ENCODE measurements around the gene TNFRSF25. TPM values are rescaled to one million over a fixed set of nuclear protein-coding genes. Genes with fewer than 3 reads are reported as not detected.

Gene TNFRSF25, protein sequence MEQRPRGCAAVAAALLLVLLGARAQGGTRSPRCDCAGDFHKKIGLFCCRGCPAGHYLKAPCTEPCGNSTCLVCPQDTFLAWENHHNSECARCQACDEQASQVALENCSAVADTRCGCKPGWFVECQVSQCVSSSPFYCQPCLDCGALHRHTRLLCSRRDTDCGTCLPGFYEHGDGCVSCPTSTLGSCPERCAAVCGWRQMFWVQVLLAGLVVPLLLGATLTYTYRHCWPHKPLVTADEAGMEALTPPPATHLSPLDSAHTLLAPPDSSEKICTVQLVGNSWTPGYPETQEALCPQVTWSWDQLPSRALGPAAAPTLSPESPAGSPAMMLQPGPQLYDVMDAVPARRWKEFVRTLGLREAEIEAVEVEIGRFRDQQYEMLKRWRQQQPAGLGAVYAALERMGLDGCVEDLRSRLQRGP
- total RNA-seq, result 13.8 TPM
- polyA plus RNA-seq (ENCODE audit: insufficient read depth, low read depth, low replicate concordance), result 7.6 TPM
- long read RNA-seq, donor 1, partial matches to known transcripts, result 0 of 3 reads
- long read RNA-seq, donor 1, other reads (novel, unspliced or antisense), result 0 of 3 reads
- long read RNA-seq, donor 2, partial matches to known transcripts, result 0 of 3 reads
- long read RNA-seq, donor 2, other reads (novel, unspliced or antisense), result 0 of 3 reads
- long read RNA-seq, donor 3, partial matches to known transcripts, result 0 of 2 reads
- long read RNA-seq, donor 3, other reads (novel, unspliced or antisense), result 0 of 2 reads
- long read RNA-seq, donor 4, partial matches to known transcripts, result 0 of 5 reads
- long read RNA-seq, donor 4, other reads (novel, unspliced or antisense), result 0 of 5 reads
- long read RNA-seq, donor 5, partial matches to known transcripts, result 0 of 1 reads
- long read RNA-seq, donor 5, other reads (novel, unspliced or antisense), result 0 of 1 reads
- long read RNA-seq, donor 6, result 0 reads
- long read RNA-seq, donor 7, partial matches to known transcripts, result 2 of 8 reads
- long read RNA-seq, donor 7, other reads (novel, unspliced or antisense), result 1 of 8 reads
- long read RNA-seq, donor 8, partial matches to known transcripts, result 0 of 2 reads
- long read RNA-seq, donor 8, other reads (novel, unspliced or antisense), result 0 of 2 reads
- long read RNA-seq, donor 9, result 0 reads
- long read RNA-seq, donor 10, partial matches to known transcripts, result 0 of 5 reads
- long read RNA-seq, donor 10, other reads (novel, unspliced or antisense), result 0 of 5 reads

DNA sequence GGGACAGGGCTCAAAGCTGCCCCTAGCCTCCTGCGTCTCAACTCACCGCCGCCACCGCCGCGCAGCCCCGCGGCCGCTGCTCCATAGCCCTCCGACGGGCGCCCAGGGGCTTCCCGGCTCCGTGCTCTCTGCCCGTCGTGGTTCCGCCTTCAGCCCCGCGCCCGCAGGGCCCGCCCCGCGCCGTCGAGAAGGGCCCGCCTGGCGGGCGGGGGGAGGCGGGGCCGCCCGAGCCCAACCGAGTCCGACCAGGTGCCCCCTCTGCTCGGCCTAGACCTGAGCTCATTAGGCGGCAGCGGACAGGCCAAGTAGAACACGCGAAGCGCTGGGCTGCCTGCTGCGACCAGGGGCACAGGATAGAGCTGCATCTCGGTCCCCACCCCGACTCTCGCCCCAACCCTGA, at the start of gene TNFRSF25:
TNFRSF25 (minus strand) TSS at position 151 of the 400 bp plus-strand sequence; CDS start at position 85, 66 bp downstream.
- DNase-seq (peak in 2 of 5 donors; percentile 48 to 64), FAIRE-seq (no peak)
- no peaks in the 10 kb centered on the region for H3K4me1 ChIP-seq (ENCODE audit: control insufficient read depth in 2 of 3, insufficient read depth in 2 of 3, low read depth in 1 of 3, low read length in 3 of 3)
- H3K36me3 ChIP-seq (ENCODE audit: control insufficient read depth in 2 of 3, insufficient read depth in 3 of 3, low read length in 3 of 3), result no peaks in the 10 kb centered on the region
- no peak within 1 kb of the TSS for H3K9ac ChIP-seq (ENCODE audit: low read length in 3 of 3)
- no peak within 1 kb of the TSS for H3K4me3 ChIP-seq (ENCODE audit: low read length in 3 of 3)
- no peaks in the 10 kb centered on the region for H3K9me3 ChIP-seq (ENCODE audit: control insufficient read depth in 2 of 3, insufficient read depth in 1 of 3, low read length in 3 of 3)
- TF ChIP-seq, protein P1, sequence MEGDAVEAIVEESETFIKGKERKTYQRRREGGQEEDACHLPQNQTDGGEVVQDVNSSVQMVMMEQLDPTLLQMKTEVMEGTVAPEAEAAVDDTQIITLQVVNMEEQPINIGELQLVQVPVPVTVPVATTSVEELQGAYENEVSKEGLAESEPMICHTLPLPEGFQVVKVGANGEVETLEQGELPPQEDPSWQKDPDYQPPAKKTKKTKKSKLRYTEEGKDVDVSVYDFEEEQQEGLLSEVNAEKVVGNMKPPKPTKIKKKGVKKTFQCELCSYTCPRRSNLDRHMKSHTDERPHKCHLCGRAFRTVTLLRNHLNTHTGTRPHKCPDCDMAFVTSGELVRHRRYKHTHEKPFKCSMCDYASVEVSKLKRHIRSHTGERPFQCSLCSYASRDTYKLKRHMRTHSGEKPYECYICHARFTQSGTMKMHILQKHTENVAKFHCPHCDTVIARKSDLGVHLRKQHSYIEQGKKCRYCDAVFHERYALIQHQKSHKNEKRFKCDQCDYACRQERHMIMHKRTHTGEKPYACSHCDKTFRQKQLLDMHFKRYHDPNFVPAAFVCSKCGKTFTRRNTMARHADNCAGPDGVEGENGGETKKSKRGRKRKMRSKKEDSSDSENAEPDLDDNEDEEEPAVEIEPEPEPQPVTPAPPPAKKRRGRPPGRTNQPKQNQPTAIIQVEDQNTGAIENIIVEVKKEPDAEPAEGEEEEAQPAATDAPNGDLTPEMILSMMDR (IDR thresholded peaks at IDR 0.05; ENCODE audit: borderline replicate concordance, extremely low read depth, insufficient read depth), result no peak
- no peak within 1 kb of the TSS for H3K27ac ChIP-seq (ENCODE audit: low read depth in 2 of 2, low read length in 2 of 2)
- intact Hi-C loops (cut with DNase I), result no loop called here
- no peaks in the 10 kb centered on the region for H3K27me3 ChIP-seq (ENCODE audit: control insufficient read depth, insufficient read depth, low read length)

DNA sequence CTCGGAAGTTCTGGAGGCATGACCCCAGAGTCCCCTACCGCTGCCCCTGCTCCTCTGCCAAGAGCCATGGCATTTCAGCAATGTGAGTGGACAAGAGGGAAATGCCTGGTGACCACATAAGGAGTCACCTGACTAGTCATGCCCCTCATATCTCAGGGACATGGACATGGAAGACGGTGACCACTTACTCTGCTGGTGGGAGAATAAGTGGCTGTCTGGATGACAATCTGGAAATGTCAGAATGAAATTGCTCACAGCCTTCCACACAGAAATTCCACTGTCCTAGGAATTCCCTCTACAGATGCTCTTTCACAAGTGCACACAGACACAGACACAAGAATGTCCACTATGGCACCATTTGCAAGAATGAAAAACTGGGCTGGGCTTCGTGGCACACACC, 49.8 kb upstream of the TNFRSF25 start:
- DNase-seq, result peak in 1 of 5 donors; percentile 7
- TF ChIP-seq, protein P1 (IDR thresholded peaks at IDR 0.05; ENCODE audit: borderline replicate concordance, extremely low read depth, insufficient read depth), result no peak
- intact Hi-C loops (cut with DNase I), result no loop called here
- no peak overlapping the region for H3K27ac ChIP-seq (ENCODE audit: low read depth in 2 of 2, low read length in 2 of 2)
- H3K9me3 ChIP-seq (ENCODE audit: control insufficient read depth in 2 of 3, insufficient read depth in 1 of 3, low read length in 3 of 3), result no peaks in the 10 kb centered on the region
- H3K4me3 ChIP-seq (ENCODE audit: low read length in 3 of 3), result no peak overlapping the region
- H3K9ac ChIP-seq (ENCODE audit: low read length in 3 of 3), result no peak overlapping the region
- H3K27me3 ChIP-seq (ENCODE audit: control insufficient read depth, insufficient read depth, low read length), result no peaks in the 10 kb centered on the region
- no peaks in the 10 kb centered on the region for H3K36me3 ChIP-seq (ENCODE audit: control insufficient read depth in 2 of 3, insufficient read depth in 3 of 3, low read length in 3 of 3)
- peaks cover 0 to 12% (median 5%) of the 10 kb centered on the region in 3 donors for H3K4me1 ChIP-seq (ENCODE audit: control insufficient read depth in 2 of 3, insufficient read depth in 2 of 3, low read depth in 1 of 3, low read length in 3 of 3)
- FAIRE-seq, result no peak

GRCh38 chr1:6513320-6513801, 47.4 kb upstream of the TNFRSF25 start:
- H3K36me3 ChIP-seq (ENCODE audit: control insufficient read depth in 2 of 3, insufficient read depth in 3 of 3, low read length in 3 of 3), result no peaks in the 10 kb centered on the region
- FAIRE-seq (no peak), DNase-seq (peak in 2 of 5 donors; percentile 21 to 56)
- no peak overlapping the region for H3K27ac ChIP-seq (ENCODE audit: low read depth in 2 of 2, low read length in 2 of 2)
- no peaks in the 10 kb centered on the region for H3K9me3 ChIP-seq (ENCODE audit: control insufficient read depth in 2 of 3, insufficient read depth in 1 of 3, low read length in 3 of 3)
- no peaks in the 10 kb centered on the region for H3K4me1 ChIP-seq (ENCODE audit: control insufficient read depth in 2 of 3, insufficient read depth in 2 of 3, low read depth in 1 of 3, low read length in 3 of 3)
- no peaks in the 10 kb centered on the region for H3K27me3 ChIP-seq (ENCODE audit: control insufficient read depth, insufficient read depth, low read length)
- H3K9ac ChIP-seq (ENCODE audit: low read length in 3 of 3), result no peak overlapping the region
- intact Hi-C loops (cut with DNase I), result no loop called here
- H3K4me3 ChIP-seq (ENCODE audit: low read length in 3 of 3), result no peak overlapping the region
- TF ChIP-seq, protein P1 (IDR thresholded peaks at IDR 0.05; ENCODE audit: borderline replicate concordance, extremely low read depth, insufficient read depth), result no peak
